ENCODE measurements around the gene CTNNA2. TPM values are rescaled to one million over a fixed set of nuclear protein-coding genes. Genes with fewer than 3 reads are reported as not detected.

CTNNA2 gene
- total RNA-seq, 1 donor from 2014 or later = not detected

DNA sequence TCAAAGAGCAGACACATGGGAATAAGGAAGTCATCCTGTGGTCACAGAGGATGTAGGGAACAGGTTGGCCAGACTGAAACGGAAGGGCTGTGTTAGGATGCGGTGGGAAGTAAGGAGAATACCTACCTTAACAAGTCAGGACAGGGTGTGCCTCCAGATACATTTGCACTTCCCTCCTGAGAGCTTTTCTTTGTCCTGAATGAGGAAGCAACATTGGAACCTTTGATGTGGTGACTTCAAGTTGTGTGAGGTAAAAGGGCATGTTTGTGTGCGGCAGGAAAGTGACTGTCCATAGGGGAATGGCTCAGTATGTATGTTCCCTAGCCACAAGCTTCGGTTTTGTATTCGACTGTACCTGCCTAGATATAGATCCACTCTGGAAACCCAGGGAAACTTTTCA is 816.6 kb downstream of the CTNNA2 start:
- intact Hi-C loops (cut with DNase I) = no loop called here
- Histone ChIP-seq H3K36me3 (no peaks in the 10 kb centered on the region), H3K4me3 (no peak overlapping the region), H3K4me1 (no peaks in the 10 kb centered on the region), H3K27me3 (no peaks in the 10 kb centered on the region), H3K27ac (no peak overlapping the region), H3K9me3 (no peaks in the 10 kb centered on the region)
- TF ChIP-seq, protein P1, sequence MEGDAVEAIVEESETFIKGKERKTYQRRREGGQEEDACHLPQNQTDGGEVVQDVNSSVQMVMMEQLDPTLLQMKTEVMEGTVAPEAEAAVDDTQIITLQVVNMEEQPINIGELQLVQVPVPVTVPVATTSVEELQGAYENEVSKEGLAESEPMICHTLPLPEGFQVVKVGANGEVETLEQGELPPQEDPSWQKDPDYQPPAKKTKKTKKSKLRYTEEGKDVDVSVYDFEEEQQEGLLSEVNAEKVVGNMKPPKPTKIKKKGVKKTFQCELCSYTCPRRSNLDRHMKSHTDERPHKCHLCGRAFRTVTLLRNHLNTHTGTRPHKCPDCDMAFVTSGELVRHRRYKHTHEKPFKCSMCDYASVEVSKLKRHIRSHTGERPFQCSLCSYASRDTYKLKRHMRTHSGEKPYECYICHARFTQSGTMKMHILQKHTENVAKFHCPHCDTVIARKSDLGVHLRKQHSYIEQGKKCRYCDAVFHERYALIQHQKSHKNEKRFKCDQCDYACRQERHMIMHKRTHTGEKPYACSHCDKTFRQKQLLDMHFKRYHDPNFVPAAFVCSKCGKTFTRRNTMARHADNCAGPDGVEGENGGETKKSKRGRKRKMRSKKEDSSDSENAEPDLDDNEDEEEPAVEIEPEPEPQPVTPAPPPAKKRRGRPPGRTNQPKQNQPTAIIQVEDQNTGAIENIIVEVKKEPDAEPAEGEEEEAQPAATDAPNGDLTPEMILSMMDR (IDR thresholded peaks at IDR 0.05) = no peak
- no peak for DNase-seq
- no peak for ATAC-seq

DNA sequence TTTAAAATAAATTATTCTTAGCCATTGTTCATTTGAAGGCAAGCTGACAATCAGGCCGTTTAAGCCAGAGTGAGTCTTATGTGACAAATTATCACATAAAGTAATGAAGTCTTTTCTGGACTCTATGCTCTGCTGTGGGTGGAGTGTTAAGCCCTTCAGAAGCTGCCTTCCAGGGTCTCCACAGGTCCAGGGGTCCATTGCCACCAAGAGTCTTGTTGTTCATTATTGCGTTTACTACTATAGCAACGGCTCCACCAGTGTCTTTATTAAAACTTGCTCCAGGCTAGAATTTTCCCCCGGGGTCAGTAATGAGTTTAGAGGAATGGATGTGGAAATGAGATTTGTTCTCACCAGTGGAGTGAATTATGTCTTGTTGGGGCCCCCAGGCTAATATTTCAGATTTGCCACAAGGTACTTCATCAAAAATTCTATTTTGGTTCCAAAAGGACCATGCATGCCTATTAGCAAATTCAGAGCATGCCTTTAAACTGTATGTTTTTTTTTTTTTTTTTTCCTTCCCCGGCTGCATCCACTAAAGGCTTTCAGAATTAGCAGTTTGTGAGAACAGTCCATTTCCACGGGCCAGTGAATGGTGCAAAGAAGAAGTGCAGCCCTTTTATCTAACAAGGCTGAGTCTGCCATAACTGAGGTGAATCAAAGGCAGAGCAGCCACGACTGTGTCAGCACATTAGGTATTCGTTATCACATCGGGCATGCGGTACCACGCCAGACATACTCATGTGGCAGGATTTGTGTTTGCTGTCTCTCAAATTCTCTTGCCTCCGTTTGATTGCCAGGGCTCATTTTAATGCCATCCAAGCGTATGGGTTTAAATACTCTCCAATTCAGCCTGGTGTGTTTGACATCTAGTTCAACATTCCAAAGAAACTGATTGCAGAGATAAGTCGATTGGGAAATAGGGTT is 817.9 kb downstream of the CTNNA2 start:
- Histone ChIP-seq H3K4me3 (no peak overlapping the region), H3K36me3 (no peaks in the 10 kb centered on the region), H3K9me3 (no peaks in the 10 kb centered on the region), H3K27ac (no peak overlapping the region), H3K4me1 (no peaks in the 10 kb centered on the region), H3K27me3 (no peaks in the 10 kb centered on the region)
- intact Hi-C loops (cut with DNase I) = no loop called here
- ATAC-seq (no peak), DNase-seq (no peak)
- TF ChIP-seq, protein P1 (IDR thresholded peaks at IDR 0.05) = no peak

DNA sequence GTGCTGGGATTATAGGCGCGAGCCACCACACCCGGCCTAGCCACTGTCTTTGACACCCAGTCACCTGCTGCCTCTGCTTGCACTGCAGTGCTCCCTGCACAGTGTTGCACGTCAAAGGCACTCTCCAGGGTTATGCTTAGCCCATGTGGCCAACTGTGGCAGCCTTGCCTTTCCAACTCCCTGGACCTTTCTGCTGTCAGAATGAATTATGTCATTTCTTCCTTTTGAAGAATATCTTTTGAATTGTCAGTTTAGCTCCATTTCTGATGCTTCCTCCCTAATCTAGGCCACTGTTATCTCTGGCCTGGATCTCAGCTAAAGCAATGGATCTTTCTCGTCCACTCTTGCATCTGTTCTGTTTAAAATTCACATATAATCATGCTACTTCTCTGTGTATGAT is 821.0 kb downstream of the CTNNA2 start:
- H3K4me1 ChIP-seq = no peaks in the 10 kb centered on the region
- no peak overlapping the region for H3K4me3 ChIP-seq
- TF ChIP-seq, protein P1 (IDR thresholded peaks at IDR 0.05) = no peak
- DNase-seq (no peak), ATAC-seq (no peak)
- intact Hi-C loops (cut with DNase I) = no loop called here
- H3K36me3 ChIP-seq = no peaks in the 10 kb centered on the region
- no peaks in the 10 kb centered on the region for H3K27me3 ChIP-seq
- H3K27ac ChIP-seq = no peak overlapping the region
- H3K9me3 ChIP-seq = no peaks in the 10 kb centered on the region

DNA sequence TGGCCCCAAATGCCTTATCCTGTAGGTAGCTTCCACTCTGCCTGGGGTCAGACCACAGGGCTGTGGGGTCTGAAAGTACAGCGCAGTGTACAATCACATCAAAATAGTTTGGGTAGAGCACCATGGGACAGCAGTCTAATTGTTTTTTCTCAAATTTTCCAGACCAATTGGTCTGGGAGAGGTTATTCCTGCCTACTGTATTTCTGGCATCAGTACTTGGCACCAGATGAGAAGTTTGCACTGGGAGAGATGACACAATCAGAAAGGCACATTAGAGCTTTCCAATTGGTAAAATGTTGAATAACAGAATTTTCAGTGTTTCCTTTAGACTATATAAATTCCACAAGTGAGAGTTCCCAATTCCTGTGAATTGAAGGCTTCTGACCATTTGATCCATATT is 822.6 kb downstream of the CTNNA2 start:
- TF ChIP-seq, protein P1 (IDR thresholded peaks at IDR 0.05) = no peak
- no peaks in the 10 kb centered on the region for H3K27me3 ChIP-seq
- no peaks in the 10 kb centered on the region for H3K36me3 ChIP-seq
- no peak for DNase-seq
- H3K4me3 ChIP-seq = no peak overlapping the region
- no peaks in the 10 kb centered on the region for H3K9me3 ChIP-seq
- H3K27ac ChIP-seq = no peak overlapping the region
- intact Hi-C loops (cut with DNase I) = no loop called here
- ATAC-seq = no peak
- H3K4me1 ChIP-seq = no peaks in the 10 kb centered on the region

DNA sequence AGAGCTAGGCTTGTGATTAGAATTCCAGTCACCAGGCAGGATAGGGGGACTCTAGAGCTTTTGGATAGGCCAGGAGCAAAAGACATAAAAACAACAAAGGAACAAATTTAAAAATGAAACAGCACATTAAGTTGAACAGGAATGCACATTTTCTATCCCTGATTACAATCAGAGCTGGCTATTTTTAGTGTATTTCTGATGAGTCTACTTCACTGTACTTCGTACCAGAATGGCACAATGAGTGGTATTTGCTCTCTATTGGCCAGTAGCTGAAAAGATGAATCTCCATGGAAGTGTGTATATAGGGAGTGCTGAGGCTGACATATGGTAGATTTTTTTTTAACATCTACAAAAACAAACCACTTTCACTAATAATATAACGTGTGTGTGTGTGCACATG is 825.9 kb downstream of the CTNNA2 start:
- intact Hi-C loops (cut with DNase I) = no loop called here
- no peaks in the 10 kb centered on the region for H3K36me3 ChIP-seq
- TF ChIP-seq, protein P1 (IDR thresholded peaks at IDR 0.05) = no peak
- no peaks in the 10 kb centered on the region for H3K9me3 ChIP-seq
- H3K4me3 ChIP-seq = no peak overlapping the region
- H3K27ac ChIP-seq = no peak overlapping the region
- no peak for DNase-seq
- H3K27me3 ChIP-seq = no peaks in the 10 kb centered on the region
- no peaks in the 10 kb centered on the region for H3K4me1 ChIP-seq
- no peak for ATAC-seq

All from upper lobe of right lung (tissue), 1 donor.